IMR-90 (cell line): ENCODE results near the gene CD101.

Experiments used
- BHLHE40 ChIP-seq: fragments of 150-350 bp; IDR thresholded peaks from 2 replicates; pipeline ENCODE4 v1.6.1; 2016; ENCODE audit warnings: mild to moderate bottlenecking, low read depth, low read length
- CEBPB ChIP-seq: IDR thresholded peaks from 2 replicates; pipeline ENCODE4 v1.6.1; 2012; ENCODE audit warnings: low read depth, low read length, improper control_type of control experiment
- CHD1 ChIP-seq: IDR thresholded peaks from 2 replicates; pipeline ENCODE4 v1.6.1; 2012; ENCODE audit warnings: low read depth, low read length, improper control_type of control experiment
- CTCF ChIP-seq: conservative IDR thresholded peaks from 2 replicates; pipeline ENCODE4 v1.5.1; 2012; ENCODE audit warnings: mild to moderate bottlenecking, low read depth, low read length, improper control_type of control experiment
- ELK1 ChIP-seq: fragments of 150-350 bp; IDR thresholded peaks from 2 replicates; pipeline ENCODE4 v1.6.1; 2016; ENCODE audit warnings: low read depth, mild to moderate bottlenecking, low read length, moderate library complexity, borderline replicate concordance
- FOS ChIP-seq: fragments of 150-350 bp; IDR thresholded peaks from 2 replicates; pipeline ENCODE4 v1.6.1; 2016; ENCODE audit warnings: low read depth, low read length
- MAFK ChIP-seq: IDR thresholded peaks from 2 replicates; pipeline ENCODE4 v1.6.1; 2012; ENCODE audit warnings: low read depth, low read length, improper control_type of control experiment
- MAZ ChIP-seq: IDR thresholded peaks from 2 replicates; pipeline ENCODE4 v1.6.1; 2012; ENCODE audit warnings: low read depth, mild to moderate bottlenecking, low read length, improper control_type of control experiment, moderate library complexity, borderline replicate concordance
- MXI1 ChIP-seq: IDR thresholded peaks from 2 replicates; pipeline ENCODE4 v1.6.1; 2012; ENCODE audit warnings: low read depth, mild to moderate bottlenecking, low read length, moderate library complexity, borderline replicate concordance
- POLR2A ChIP-seq: IDR thresholded peaks from 2 replicates; pipeline ENCODE4 v1.6.1; 2012; ENCODE audit warnings: mild to moderate bottlenecking, low read depth, low read length
- RAD21 ChIP-seq: IDR thresholded peaks from 2 replicates; pipeline ENCODE4 v1.6.1; 2012; ENCODE audit warnings: low read length, improper control_type of control experiment
- RCOR1 ChIP-seq: IDR thresholded peaks from 2 replicates; pipeline ENCODE4 v1.6.1; 2012; ENCODE audit warnings: mild to moderate bottlenecking, low read length, improper control_type of control experiment; ENCODE audit not compliant: insufficient replicate concordance
- TF ChIP-seq, protein P1 (sequence below): fragments of 150-350 bp; IDR thresholded peaks from 2 replicates; pipeline ENCODE4 v1.6.1; 2017; ENCODE audit warnings: mild to moderate bottlenecking, antibody characterized with exemption, low read length, low read depth

GRCh38 chr1:117033772-117034171 is 32.2 kb downstream of the CD101 start:
- TF ChIP-seq CHD1: no peak
- no peak for TF ChIP-seq RAD21
- TF ChIP-seq, protein P1, sequence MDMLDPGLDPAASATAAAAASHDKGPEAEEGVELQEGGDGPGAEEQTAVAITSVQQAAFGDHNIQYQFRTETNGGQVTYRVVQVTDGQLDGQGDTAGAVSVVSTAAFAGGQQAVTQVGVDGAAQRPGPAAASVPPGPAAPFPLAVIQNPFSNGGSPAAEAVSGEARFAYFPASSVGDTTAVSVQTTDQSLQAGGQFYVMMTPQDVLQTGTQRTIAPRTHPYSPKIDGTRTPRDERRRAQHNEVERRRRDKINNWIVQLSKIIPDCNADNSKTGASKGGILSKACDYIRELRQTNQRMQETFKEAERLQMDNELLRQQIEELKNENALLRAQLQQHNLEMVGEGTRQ: no peak
- no peak for TF ChIP-seq CTCF
- no peak for TF ChIP-seq ELK1
- no peak for TF ChIP-seq MXI1
- no peak for TF ChIP-seq RCOR1
- no peak for TF ChIP-seq POLR2A
- no peak for TF ChIP-seq BHLHE40
- TF ChIP-seq MAZ: no peak
- no peak for TF ChIP-seq FOS
- no peak for TF ChIP-seq CEBPB
- TF ChIP-seq MAFK: no peak
